D721Med (cell line): Measurements from ENCODE around the gene TSHB.

Experiments
- DNase-seq: peaks from one replicate; pipeline ENCODE4 v3.0.0; 2011; ENCODE audit warnings: low spot score; ENCODE audit not compliant: insufficient read length
- FAIRE-seq: peaks from 2 replicates; lab custom pipeline; 2011; peaks lifted over from hg19 to GRCh38; lab: Jason Lieb, UNC
- TF ChIP-seq, protein P1 (sequence below): IDR thresholded peaks from 2 replicates; pipeline ENCODE4 v1.5.1; 2012; ENCODE audit warnings: mild to moderate bottlenecking, control low read depth; ENCODE audit not compliant: insufficient read depth; ENCODE audit errors: missing control alignments

The TSHB gene

DNA sequence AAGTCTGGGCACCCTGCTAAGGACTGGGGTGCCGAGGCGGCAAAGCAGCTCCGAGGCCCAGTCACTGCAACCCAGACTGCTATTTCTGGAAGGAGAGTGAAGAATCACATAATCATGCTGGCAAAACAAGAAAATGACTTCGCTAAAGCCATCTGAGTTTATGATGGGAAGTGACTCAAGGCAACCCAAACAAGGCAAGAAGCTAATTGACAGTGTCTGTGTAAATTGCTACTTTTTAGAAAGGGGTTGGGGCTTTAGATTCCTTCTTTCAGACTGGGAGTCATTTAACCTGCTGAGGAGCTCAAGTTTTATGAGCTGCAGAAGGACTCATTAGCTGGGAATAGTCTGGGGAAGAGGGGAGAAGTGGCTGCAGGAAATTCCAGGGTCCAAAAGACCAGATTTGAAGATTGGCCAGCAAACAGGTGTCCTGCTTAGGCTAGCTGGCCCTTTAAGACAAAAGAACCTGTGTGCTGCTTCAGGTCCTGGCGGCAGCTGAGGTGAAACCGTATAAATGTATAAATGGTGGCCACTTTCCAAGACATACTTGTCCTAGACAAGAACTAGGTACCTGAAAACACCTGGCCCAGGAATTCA lies 28.1 kb downstream of the TSHB start:
- TF ChIP-seq, protein P1, sequence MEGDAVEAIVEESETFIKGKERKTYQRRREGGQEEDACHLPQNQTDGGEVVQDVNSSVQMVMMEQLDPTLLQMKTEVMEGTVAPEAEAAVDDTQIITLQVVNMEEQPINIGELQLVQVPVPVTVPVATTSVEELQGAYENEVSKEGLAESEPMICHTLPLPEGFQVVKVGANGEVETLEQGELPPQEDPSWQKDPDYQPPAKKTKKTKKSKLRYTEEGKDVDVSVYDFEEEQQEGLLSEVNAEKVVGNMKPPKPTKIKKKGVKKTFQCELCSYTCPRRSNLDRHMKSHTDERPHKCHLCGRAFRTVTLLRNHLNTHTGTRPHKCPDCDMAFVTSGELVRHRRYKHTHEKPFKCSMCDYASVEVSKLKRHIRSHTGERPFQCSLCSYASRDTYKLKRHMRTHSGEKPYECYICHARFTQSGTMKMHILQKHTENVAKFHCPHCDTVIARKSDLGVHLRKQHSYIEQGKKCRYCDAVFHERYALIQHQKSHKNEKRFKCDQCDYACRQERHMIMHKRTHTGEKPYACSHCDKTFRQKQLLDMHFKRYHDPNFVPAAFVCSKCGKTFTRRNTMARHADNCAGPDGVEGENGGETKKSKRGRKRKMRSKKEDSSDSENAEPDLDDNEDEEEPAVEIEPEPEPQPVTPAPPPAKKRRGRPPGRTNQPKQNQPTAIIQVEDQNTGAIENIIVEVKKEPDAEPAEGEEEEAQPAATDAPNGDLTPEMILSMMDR: no peak
- no peak for DNase-seq
- no peak for FAIRE-seq

- DNase-seq: no peak
- TF ChIP-seq, protein P1: no peak
- FAIRE-seq: no peak
These were observed 29.7 kb downstream of the TSHB start for GRCh38 chr1:115059316-115059715.

- TF ChIP-seq, protein P1: no peak
- FAIRE-seq: no peak
- DNase-seq: no peak
These were observed 30.9 kb downstream of the TSHB start for GRCh38 chr1:115060501-115060900.

DNA sequence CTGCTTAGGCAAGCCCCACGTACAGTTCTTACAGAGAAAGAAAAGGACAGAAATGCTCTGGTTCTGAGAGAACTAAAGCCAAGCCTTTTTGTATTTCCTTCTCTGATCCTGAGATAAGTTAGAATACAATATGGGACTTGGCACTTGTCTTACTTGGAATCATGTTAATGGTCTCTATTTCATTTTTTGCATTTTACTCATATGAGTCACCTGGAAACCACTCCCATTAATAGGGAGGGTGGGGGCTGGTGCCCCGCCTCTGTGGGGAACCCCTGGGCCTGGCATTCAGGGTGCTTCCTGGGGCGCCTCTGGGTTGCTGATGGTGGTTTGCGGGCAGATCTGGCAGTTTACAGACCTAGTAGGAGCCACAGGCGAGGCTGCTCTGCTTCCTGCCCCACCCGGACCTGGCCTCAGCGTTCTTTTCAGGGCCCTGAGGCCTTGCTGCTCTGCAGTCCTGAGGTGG lies 32.9 kb downstream of the TSHB start:
- DNase-seq (no peak), FAIRE-seq (no peak)
- TF ChIP-seq, protein P1: no peak

- no peak for DNase-seq
- TF ChIP-seq, protein P1: no peak
- no peak for FAIRE-seq
These were observed 33.7 kb downstream of the TSHB start for GRCh38 chr1:115063228-115063901.

GRCh38 chr1:115064461-115064860 lies 34.8 kb downstream of the TSHB start:
- DNase-seq (no peak), FAIRE-seq (no peak)
- TF ChIP-seq, protein P1: no peak

DNA sequence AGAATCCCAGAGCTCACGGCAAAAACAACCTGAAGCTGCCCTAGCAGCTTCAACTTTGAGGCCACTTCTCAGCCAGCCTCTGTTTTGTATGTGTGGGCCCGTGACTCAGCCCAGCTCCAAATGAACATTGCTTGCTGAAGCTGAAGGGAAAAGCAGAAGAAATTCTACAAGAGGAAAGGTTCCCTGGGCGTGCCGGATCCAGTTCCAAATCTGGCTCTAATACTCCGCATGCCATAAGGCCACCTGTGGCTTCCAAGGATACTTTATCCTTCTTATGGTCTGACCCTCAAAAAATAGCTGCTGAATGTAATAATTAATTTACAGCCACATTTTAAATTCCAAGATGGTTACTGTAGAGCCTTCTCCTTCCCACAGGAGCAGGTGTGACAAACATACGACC lies 35.4 kb downstream of the TSHB start:
- TF ChIP-seq, protein P1: no peak
- FAIRE-seq (no peak), DNase-seq (no peak)
